Epidermal melanocyte (primary cell): ENCODE results near the gene DNASE1.

ENCODE experiments used
- DNase-seq: peaks from one replicate; pipeline ENCODE4 v3.0.0; 2011; ENCODE audit warnings: low spot score; ENCODE audit not compliant: insufficient read length

DNASE1 gene

DNA sequence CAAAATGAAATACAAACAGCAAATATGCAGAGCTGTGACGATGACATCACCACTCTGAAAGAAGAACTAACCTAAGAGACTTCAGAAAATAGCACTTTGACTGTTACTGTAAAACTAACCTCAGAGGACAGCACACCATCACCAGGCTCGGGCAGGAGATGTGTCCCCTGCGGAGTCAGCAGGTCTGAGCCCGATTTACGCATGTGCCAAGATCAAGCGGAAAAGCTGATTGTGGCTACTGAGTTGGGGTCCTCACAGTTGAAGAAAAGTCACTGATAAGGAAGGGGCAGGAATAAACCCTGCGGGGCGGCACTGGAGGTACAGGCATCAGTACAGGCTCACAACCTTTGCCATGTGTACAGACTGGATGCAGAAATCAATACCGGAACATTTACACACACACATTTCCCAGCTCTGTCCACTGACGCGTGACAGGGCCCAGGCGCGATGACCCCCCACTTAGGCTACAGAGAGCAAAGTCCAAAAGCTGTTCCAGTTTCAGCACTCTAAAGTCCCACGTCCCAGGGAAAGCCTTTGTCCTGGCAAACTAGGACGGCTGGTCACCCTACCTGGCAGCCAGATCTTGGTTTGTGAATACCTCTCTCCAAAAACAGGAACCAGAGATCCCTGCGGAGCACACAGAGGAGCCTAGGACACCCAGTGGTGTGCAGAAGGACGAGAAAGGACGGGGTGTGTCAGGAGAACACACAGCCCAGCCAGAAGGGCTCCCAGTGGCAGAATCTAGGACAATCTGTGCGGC, 41.3 kb downstream of the DNASE1 start:
- DNase-seq: no peak

DNA sequence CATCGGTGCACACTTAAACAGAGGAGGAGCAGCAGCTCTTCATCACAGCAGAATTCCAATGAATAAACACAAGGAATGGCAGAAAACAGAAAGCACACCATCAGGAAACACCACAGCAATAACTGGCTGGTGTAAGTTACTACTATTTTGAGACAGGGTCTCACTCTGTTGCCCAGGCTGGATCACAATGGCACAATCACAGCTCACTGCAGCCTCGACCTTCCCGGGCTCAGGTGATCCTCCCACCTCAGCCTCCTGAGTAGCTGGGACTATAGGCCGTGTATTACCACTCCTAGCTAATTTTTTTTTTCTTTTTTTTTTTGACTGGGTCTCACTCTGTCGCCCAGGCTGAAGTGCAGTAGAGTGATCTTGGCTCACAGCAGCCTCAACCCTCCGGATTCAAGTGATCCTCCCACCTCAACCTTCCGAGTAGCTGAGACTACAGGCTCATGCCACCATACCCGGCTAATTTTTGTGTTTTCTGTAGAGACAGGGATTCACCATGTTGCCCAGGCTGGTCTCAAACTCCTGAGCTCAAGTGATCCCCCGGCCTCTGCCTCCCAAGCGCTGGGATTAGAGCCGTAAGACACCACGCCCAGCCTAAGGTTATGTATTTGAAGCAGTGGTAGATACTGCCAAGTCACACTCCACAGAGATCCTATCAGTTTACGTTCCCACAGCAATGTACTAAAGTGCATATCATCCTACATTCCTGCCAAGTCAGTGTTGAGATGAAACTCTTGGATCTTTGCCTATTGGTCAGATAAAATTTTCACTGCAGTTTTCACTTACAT, 42.1 kb downstream of the DNASE1 start:
- no peak for DNase-seq

DNA sequence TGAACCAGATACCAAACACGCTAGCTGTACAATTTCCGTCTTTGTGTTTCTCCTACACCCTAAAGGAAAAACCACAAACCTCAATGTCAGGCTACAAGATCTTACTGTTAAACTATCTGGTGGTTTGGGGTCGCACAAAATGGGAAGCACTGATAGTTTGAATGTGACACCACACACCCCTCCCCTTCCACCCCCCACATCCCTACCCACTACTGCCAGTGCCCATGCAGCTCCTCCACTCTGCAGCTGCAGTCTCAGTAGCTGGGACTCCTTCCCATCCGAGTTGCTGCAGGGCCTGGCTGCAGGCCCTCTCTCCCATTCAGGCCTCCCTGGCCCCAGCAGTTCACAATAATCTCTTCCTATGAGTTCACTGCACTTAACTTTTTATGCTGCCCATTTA, 44.5 kb downstream of the DNASE1 start:
- no peak for DNase-seq

DNA sequence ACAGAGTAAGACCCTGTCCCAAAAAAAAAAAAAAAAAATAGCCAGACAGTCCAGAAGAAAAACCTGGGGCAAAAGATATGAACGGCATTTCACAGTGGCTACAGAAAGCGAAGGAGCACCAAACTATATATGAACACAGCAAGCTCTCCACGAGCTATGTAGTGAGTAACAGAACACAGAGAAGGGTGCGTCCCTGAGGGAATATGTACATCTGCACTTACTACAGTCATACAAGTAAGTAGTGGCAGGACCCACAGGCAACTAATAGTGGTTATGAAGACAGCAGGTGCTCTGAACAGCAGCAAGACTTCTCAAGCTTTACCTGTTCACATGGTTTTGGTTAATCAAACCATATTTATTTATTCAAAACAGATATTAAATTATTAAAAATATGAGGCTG, 47.0 kb downstream of the DNASE1 start:
- no peak for DNase-seq

DNA sequence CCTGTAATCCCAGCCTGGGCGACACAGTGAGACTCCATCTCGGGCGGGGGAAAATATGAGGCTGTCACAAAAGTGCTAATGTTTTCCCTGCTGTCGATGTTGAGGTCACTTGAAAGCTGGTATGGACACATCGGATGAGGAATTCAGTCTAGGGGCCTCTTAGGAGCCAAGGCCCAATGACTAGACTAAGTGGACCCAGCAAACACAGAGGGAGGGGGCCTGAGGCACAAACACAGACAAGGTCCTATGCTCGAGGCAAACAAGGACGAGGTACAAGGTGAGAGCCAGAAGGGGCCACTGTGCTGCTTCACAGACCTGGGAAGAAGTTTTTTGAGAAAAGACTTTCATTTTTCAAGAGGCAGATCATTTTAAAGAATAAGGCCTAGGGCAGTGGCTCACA, 47.6 kb downstream of the DNASE1 start:
- DNase-seq: no peak

DNA sequence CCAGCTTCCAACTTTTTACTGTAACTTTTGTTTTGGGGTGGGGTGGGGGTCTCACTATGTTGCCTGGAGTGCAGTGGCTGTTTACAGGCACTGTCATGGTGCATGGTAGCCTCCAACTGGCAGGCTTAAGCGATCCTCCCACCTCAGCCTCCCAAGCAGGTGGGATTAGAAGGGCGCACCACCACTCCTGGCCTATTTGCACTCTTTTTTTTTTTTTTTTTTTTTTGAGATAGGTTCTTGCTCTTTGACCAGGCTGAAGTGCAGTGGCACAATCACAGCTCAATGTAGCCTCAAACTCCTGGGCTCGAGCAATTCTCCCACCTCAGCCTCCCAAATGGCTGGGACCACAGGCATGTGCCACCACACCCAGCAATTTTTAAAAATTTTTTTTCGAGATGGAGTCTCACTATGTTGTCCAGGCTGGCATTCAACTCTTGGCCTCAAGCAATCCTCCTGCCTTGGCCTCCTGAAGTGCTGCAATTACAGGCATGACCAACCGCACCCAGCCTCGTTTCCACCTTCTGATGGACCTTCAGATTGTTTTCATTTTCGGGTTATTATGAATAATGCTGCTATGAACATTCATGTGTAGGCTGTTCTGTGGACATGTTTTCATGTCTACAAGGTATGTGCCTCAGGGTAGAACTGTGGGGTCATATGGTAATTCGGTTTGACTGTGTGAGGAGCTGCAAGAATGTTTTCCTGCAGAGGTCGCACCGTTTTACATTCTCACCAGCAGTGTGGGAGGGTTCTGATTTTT, 51.9 kb downstream of the DNASE1 start:
- no peak for DNase-seq
